GM18907 (cell line): ENCODE data around the gene KLHL6.

ENCODE experiments used
- ATAC-seq: cut with Tn5 transposase; IDR thresholded peaks from one replicate; pipeline ENCODE4 v1.9.1; 2021; ENCODE audit warnings: mild to moderate bottlenecking, moderate library complexity; ENCODE audit not compliant: unreplicated experiment

The KLHL6 gene

GRCh38 chr3:183566880-183567279, 11.4 kb upstream of the KLHL6 start:
- no peak for ATAC-seq

- ATAC-seq, result no peak
Observed at GRCh38 chr3:183564046-183564445, 8.5 kb upstream of the KLHL6 start.

- no peak for ATAC-seq
Observed at GRCh38 chr3:183563536-183563874, 8.0 kb upstream of the KLHL6 start.

DNA sequence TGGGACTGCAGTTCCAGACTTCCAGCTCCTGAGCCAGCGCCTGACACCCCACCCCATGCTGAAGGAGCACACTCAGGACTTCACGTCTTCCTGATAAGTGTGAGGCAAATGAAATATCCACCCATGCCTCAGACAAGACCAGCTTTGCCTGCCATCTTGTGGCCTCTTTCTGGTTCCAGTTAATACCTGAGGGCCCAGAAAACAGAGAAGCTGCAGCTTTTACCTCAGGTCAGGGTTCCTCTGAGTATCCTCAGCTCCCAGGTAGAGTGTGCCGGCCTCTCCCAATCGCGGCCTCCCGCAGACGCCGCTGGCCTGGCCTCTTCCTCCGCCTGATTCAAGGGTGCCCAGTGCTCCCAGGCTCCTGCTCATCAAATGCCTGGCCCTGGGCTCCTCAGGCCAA, 5.1 kb upstream of the KLHL6 start:
- ATAC-seq, result no peak

DNA sequence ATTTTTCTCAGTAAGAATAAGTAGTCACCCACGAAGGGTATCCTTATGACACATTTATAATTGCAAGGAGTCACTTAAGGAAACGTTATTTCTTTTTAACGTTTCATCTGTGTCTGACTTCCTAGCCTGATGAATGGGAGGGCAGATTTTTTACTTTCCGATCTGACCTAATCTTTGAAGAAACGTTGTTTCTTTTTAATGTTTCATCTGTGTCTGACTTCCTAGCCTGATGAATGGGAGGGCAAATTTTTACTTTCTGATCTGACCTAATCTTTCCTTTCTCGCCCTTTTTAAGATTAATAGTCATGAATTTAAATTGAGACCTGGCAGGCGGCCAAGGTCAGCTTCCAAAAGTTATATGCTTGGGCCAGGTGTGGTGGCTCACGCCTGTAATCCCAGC, 3.0 kb upstream of the KLHL6 start:
- no peak for ATAC-seq

- no peak for ATAC-seq
Observed at GRCh38 chr3:183556722-183557121, 1.2 kb upstream of the KLHL6 start.

DNA sequence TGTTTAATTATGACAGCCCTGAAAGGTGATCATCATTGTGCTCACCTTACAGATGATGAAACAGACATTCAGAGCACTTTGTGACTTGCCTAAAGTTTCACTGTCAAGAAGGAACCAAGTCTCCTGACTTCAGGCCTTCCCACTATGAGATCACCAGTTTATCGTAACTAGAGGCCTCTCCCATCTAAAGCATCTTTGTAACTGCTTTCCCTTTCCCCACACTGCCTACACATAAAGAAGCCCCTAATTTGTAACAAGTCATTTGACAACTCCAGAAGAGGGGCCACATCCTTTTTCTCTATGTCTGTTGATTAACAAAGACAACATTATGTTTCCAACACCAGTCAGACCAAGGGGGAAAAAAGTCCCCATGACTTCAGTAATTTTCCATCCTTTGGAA, 1.1 kb downstream of the KLHL6 start:
- peak; percentile 50 for ATAC-seq

GRCh38 chr3:183553334-183554026, 2.0 kb downstream of the KLHL6 start:
- ATAC-seq, result no peak

- no peak for ATAC-seq
Observed at GRCh38 chr3:183551930-183552329, 3.6 kb downstream of the KLHL6 start.

DNA sequence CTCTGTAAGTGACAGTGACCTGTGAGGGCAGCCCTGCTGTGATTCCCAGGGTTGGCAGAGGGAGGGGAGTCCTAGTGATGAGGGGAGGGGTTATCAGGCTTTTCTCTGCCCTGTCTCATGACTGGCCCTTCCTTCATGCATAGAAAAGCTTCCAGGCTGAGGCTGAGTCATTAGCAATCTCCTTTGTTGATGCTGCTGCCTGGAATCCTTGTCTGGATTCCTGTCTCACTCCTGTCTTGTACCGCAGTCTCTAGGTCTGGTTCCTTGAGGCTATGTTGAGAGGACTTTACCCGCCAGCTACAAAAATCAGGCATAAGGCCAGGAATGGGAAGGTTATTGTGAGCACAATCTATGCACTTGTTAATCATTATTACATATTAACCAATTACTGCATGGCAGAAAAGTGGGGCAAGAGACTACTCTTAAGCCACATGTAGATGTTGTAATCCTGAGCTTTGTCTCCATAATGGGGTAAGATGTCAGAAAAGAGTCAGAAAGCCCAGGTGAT, 7.2 kb downstream of the KLHL6 start:
- no peak for ATAC-seq

- no peak for ATAC-seq
Observed at GRCh38 chr3:183546625-183547024, 8.9 kb downstream of the KLHL6 start.

GRCh38 chr3:183545708-183546107, 9.8 kb downstream of the KLHL6 start:
- ATAC-seq, result no peak

DNA sequence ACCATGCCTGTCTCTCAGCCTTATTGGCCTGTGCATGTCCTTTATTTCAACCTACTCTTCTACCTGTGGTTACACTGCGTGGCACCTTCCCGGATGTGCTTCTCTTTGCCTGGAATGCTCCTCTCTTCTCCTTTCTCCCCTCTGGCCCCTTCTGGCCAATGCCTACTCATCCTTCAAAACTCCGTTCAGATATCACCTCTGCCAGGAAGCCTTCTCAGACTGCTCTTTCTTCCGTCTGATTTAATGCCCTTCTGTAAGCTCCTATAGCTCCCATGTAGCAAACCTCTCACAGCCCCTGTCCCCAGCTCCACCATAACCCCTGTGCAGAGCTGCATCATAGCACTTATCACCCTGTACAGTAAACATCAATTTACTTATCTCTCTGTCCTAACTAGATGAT, 13.2 kb downstream of the KLHL6 start:
- ATAC-seq, result no peak

DNA sequence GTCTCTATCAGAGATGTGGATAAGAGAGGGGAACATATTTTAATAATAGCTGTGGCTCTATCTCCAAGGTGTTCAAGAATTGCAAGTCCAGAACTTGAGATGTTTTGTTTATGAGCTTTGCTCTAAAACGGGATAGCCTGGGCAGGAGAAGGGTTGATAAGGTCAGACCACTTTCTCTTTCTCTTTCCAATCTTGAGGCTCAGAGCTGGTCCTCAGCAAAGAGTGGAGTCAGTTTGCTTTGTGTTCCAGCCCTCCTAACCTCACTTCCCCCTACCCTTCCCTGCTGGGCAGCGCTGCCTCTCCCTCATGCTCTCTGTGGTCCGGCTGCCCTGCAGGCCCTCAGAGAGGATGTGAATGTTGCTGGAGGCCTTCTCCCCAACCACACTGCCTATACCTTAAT, 13.8 kb downstream of the KLHL6 start:
- ATAC-seq, result no peak

DNA sequence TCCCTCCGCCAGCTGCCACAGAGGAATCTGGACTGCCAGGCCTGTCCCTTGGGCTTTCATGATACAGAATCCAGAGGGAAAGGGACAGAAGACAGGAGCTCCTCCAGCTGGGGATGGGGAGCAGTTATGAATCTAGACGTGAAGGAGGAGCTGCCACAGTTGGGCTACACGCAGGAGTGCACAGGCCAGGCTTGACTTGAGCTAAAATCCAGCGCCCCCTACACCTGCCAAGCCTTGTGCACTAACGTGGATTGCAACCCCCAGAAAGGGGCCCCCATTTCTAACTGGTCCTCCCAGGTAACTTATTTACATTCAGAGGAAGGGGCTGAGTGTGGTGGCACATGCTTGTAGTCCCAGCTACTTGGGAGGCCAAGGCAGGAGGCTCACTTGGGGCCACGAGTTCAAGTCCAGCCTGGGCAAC, 14.3 kb downstream of the KLHL6 start:
- ATAC-seq, result no peak

- no peak for ATAC-seq
Observed at GRCh38 chr3:183540501-183541234, 14.8 kb downstream of the KLHL6 start.

- ATAC-seq, result no peak
Observed at GRCh38 chr3:183539811-183540210, 15.7 kb downstream of the KLHL6 start.

- ATAC-seq, result no peak
Observed at GRCh38 chr3:183538486-183538885, 17.0 kb downstream of the KLHL6 start.

DNA sequence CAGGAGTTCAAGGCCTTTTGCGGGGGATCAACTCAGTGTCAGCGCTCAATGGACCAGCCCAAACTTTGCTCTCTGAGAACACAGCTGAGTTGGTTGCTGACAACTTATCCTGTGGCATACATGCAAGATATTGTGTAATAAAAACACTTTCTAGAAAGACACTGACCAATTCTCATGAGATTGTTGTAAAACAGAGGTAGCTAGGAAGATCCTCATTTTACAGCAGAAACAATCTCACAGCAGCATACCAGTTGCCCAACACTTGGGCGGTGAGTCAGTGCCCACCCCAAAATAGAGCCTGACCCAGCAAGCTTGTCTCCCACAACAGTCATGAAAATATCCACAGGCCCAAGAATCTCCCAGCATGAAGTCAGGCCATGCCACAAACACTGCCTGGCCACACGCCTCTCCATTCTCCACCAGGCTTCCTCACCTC, 18.2 kb downstream of the KLHL6 start:
- no peak for ATAC-seq

DNA sequence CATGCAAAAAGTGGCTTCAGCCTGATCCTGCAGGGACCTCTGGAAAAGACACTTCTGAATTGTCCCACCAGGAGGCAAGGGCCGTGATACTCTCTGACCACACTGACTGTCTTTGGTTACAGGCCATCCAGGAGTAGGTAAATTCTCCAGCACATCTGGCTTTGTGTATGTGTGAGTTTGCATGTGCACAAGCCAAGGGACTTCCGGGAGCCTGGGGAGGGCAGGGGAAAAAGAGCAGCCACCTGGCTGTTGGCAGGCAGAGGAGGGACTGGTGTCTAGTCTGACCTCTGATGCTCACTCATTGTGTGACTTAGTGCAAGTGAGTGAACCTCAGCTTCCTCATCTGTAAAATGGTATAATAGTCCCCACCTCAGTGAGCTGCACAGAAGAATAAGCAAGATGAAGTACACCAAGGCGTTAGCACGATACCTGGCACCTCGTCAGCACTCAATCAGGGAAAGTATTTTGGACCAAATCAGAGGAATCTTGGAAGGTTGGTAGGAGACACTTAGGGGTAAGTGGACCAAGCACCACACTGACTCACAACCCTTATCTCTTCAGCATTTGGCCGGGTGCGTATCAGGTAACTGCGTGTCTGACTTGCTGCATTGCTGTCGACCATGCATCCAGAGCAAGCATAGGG, 19.1 kb downstream of the KLHL6 start:
- ATAC-seq, result peak; percentile 68

DNA sequence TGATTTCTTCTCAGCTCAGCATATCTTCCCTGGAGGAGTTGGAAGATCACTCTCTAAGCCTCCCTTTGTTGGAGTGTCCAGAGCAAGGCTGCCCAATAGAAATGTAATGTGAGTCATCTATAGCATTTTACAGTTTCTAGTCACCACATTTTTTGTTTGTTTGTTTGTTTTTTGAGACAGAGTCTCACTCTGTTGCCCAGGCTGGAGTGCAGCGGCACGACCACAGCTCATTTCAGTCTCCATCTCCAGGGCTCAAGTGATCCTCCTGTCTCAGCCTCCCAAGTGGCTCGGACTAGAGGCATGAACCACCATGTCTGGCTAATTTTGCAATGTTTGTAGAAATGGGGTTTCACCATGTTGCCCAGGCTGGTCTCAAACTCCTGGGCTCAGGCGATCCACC, 21.3 kb downstream of the KLHL6 start:
- no peak for ATAC-seq
